ENCODE measurements around the gene NUDT8.

GRCh38 chr11:67651976-67652781 is 22.4 kb upstream of the NUDT8 start:
- TF ChIP-seq EP300 (IDR thresholded peaks at IDR 0.05; ENCODE audit: borderline replicate concordance) (no peak), TAF1 (IDR thresholded peaks at IDR 0.05; ENCODE audit: low read depth) (no peak)
